ELF-1 (cell line): ENCODE measurements around the gene SCRN1.

Experiments used
- DNase-seq: peaks from one replicate; pipeline ENCODE4 v3.0.0-alpha.2; 2016; ENCODE audit warnings: low read depth, low spot score

SCRN1 gene

GRCh38 chr7:29929018-29929807 is 60.4 kb downstream of the SCRN1 start:
- no peak for DNase-seq

GRCh38 chr7:29926741-29927140 is 62.9 kb downstream of the SCRN1 start:
- DNase-seq = no peak

- no peak for DNase-seq
Measured at GRCh38 chr7:29926216-29926615, 63.4 kb downstream of the SCRN1 start.

- no peak for DNase-seq
Measured at GRCh38 chr7:29924684-29925083, 64.9 kb downstream of the SCRN1 start.

GRCh38 chr7:29924006-29924405 is 65.6 kb downstream of the SCRN1 start:
- DNase-seq = peak; percentile 21

- no peak for DNase-seq
Measured at GRCh38 chr7:29922921-29923700, 66.5 kb downstream of the SCRN1 start.

GRCh38 chr7:29921404-29922010 is 68.1 kb downstream of the SCRN1 start:
- peak; percentile 80 for DNase-seq

GRCh38 chr7:29920491-29920890 is 69.1 kb downstream of the SCRN1 start:
- DNase-seq = no peak

GRCh38 chr7:29919790-29920189 is 69.8 kb downstream of the SCRN1 start:
- DNase-seq = no peak

- DNase-seq = no peak
Measured at GRCh38 chr7:29918850-29919249, 70.8 kb downstream of the SCRN1 start.

GRCh38 chr7:29917641-29918040 is 72.0 kb downstream of the SCRN1 start:
- no peak for DNase-seq

GRCh38 chr7:29915481-29916215 is 74.0 kb downstream of the SCRN1 start:
- DNase-seq = no peak

GRCh38 chr7:29914180-29914579 is 75.4 kb downstream of the SCRN1 start:
- DNase-seq = no peak

GRCh38 chr7:29906200-29907022 is 83.2 kb downstream of the SCRN1 start:
- no peak for DNase-seq

GRCh38 chr7:29900745-29901144 is 88.9 kb downstream of the SCRN1 start:
- no peak for DNase-seq

- no peak for DNase-seq
Measured at GRCh38 chr7:29898301-29898700, 91.3 kb downstream of the SCRN1 start.

GRCh38 chr7:29896685-29897411 is 92.8 kb downstream of the SCRN1 start:
- DNase-seq = no peak

GRCh38 chr7:29895559-29895958 is 94.0 kb downstream of the SCRN1 start:
- DNase-seq = no peak

GRCh38 chr7:29894256-29894655 is 95.3 kb downstream of the SCRN1 start:
- DNase-seq = no peak

- no peak for DNase-seq
Measured at GRCh38 chr7:29893351-29893965, 96.1 kb downstream of the SCRN1 start.
